ENCODE measurements around the gene ARHGAP31. TPM values are rescaled to one million over a fixed set of nuclear protein-coding genes. Genes with fewer than 3 reads are reported as not detected.

The ARHGAP31 gene
- total RNA-seq, 4 donors from 2014 or later = 20.3 to 38.8 (median 28.8) TPM

GRCh38 chr3:119401503-119402440 lies 107.6 kb downstream of the ARHGAP31 start:
- TF ChIP-seq CTCF (IDR thresholded peaks at IDR 0.05; ENCODE audit: low read depth) = no peak

DNA sequence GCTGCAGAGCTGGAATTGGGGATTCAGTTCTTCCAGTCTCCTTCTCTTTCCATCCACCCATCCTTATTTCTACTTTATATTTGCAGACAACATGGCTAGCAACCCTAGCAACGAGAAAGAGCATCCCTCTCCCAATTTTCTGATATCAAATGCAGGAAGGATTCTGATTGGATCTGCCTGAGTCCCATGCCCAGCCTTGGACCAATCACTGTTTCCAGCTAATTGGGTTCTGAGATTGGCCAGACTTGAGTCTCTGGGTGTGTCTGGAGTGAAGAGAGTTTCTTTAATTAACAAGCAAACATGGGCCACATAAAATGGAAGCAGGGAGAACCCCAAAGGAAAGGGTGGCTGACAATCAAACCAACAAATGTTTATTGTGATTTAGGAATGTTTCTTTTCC lies 108.6 kb downstream of the ARHGAP31 start:
- no peak for TF ChIP-seq CTCF (IDR thresholded peaks at IDR 0.05; ENCODE audit: low read depth)

- TF ChIP-seq CTCF (IDR thresholded peaks at IDR 0.05; ENCODE audit: low read depth) = no peak
These were observed 109.0 kb downstream of the ARHGAP31 start for GRCh38 chr3:119403201-119403600.

DNA sequence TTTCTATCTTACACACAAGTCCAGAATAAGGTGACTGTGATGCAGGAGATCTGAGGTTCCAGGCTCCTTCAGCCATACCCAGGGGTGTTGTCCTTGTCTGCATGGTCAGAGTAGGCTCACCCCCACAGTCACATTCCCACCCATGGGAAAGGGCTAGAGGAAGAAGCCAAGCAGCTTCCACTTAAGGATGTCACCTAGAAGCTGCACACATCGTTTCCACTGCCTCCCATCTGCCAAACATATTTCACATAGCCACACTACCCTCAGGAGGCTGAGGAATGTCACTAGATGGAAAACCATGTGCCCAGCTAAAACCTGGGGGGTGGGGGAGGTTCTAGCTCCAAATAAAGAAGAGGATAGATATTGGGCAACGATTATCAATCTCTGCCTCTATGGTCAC lies 111.1 kb downstream of the ARHGAP31 start:
- TF ChIP-seq CTCF (IDR thresholded peaks at IDR 0.05; ENCODE audit: low read depth) = no peak

- TF ChIP-seq CTCF (IDR thresholded peaks at IDR 0.05; ENCODE audit: low read depth) = no peak
These were observed 114.2 kb downstream of the ARHGAP31 start for GRCh38 chr3:119408243-119408950.

- TF ChIP-seq CTCF (IDR thresholded peaks at IDR 0.05; ENCODE audit: low read depth) = no peak
These were observed 115.7 kb downstream of the ARHGAP31 start for GRCh38 chr3:119409844-119410243.

DNA sequence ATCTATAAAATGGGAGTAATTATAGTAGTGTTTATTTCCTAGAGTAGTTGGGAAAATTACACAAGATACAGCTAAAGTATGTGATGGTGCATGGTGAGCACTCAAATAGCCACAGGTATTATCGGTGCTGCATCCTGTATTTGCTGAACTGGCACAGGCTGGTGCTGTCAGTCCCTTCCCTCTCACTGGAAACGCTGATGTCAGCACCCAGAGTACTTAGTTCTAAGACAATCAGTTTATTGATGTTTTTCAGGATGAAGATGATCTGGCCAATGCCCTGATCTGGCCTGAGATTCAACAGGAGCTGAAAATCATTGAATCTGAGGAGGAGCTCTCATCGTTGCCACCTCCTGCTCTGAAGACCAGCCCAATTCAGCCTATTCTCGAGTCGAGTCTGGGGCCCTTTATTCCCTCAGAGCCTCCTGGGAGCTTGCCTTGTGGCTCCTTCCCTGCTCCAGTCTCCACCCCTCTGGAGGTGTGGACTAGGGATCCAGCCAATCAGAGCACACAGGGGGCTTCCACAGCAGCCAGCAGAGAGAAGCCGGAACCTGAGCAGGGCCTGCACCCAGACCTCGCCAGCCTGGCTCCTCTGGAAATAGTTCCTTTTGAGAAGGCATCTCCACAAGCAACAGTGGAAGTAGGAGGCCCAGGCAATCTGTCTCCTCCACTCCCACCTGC lies 119.6 kb downstream of the ARHGAP31 start:
- no peak for TF ChIP-seq CTCF (IDR thresholded peaks at IDR 0.05; ENCODE audit: low read depth)

All from subcutaneous adipose tissue (tissue), 4 donors.